H1 (cell line): ENCODE measurements around the gene IL3. TPM values are rescaled to one million over a fixed set of nuclear protein-coding genes. Genes with fewer than 3 reads are reported as not detected.

Source experiments
- CTCF ChIA-PET: fragments of 300-600 bp; sonication (Branson Sonifier 250); formaldehyde crosslinking; loops from one replicate; lab custom pipeline; 2021; ENCODE audit not compliant: partially characterized antibody; lab: Charles Lee
- POLR2A ChIA-PET: fragments of 300-600 bp; sonication (Branson Sonifier 250); formaldehyde crosslinking; loops from one replicate; lab custom pipeline; 2021; ENCODE audit warnings: inconsistent platforms; ENCODE audit not compliant: partially characterized antibody; lab: Charles Lee
- DNase-seq, 2 experiments: peaks; one replicate each; pipeline versions ENCODE4 v3.0.0 to v3.0.0-alpha.2; 2010 to 2022; ENCODE audit warnings: low spot score in 2 of 2, low read depth in 1 of 2, mixed read lengths in 1 of 2
- FAIRE-seq: peaks from 2 replicates; lab custom pipeline; 2011; peaks lifted over from hg19 to GRCh38; lab: Jason Lieb, UNC
- H2AFZ ChIP-seq: 2 replicates; pipeline ENCODE4 v1.8.1; 2012; ENCODE audit warnings: low read length, inconsistent platforms
- H2AK5ac ChIP-seq: 2 replicates; pipeline ENCODE4 v1.6.1; 2013; ENCODE audit warnings: low read depth, low read length
- H2BK120ac ChIP-seq: replicated peaks from 2 replicates; pipeline ENCODE3; 2013; ENCODE audit warnings: low read depth, low read length, inconsistent platforms
- H2BK12ac ChIP-seq: 2 replicates; pipeline ENCODE4 v1.6.1; 2013; ENCODE audit warnings: low read depth, low read length
- H2BK15ac ChIP-seq: 2 replicates; pipeline ENCODE4 v1.6.1; 2013; ENCODE audit warnings: low read length
- H2BK20ac ChIP-seq: 2 replicates; pipeline ENCODE4 v1.6.1; 2013; ENCODE audit warnings: low read length
- H2BK5ac ChIP-seq: 2 replicates; pipeline ENCODE4 v1.6.1; 2013; ENCODE audit warnings: low read depth, low read length
- H3K14ac ChIP-seq: 2 replicates; pipeline ENCODE4 v1.6.1; 2013; ENCODE audit warnings: inconsistent platforms; ENCODE audit not compliant: insufficient read length
- H3K18ac ChIP-seq: 2 replicates; pipeline ENCODE4 v1.6.1; 2013; ENCODE audit warnings: low read length; ENCODE audit errors: extremely low read depth
- H3K23ac ChIP-seq: 2 replicates; pipeline ENCODE4 v1.6.1; 2013; ENCODE audit warnings: inconsistent platforms; ENCODE audit not compliant: insufficient read length
- H3K23me2 ChIP-seq: 2 replicates; pipeline ENCODE4 v1.6.1; 2013; ENCODE audit warnings: low read depth, low read length
- H3K27ac ChIP-seq: 2 replicates; pipeline ENCODE4 v1.6.1; 2011; ENCODE audit warnings: low read depth, low read length, inconsistent platforms
- H3K27me3 ChIP-seq, 4 experiments: replicated peaks in 1 of 4; 1 replicate in 1 of 4; 2 replicates in 3 of 4; pipeline versions ENCODE4 v1.6.1 to v1.8.1; 2011 to 2013; ENCODE audit warnings: low read length in 3 of 4, mild to moderate bottlenecking in 3 of 4, inconsistent platforms in 2 of 4, mixed read lengths in 2 of 4, moderate library complexity in 1 of 4; ENCODE audit not compliant: control insufficient read depth in 3 of 4, insufficient read depth in 3 of 4; ENCODE audit errors: extremely low read depth in 1 of 4
- H3K36me3 ChIP-seq, 4 experiments: 2 replicates each; pipeline versions ENCODE4 v1.6.1 to v1.8.1; 2011 to 2013; ENCODE audit warnings: mild to moderate bottlenecking in 4 of 4, low read length in 3 of 4, moderate library complexity in 2 of 4, control low read depth in 1 of 4, inconsistent platforms in 1 of 4; ENCODE audit not compliant: insufficient read depth in 4 of 4, control insufficient read depth in 2 of 4
- H3K4ac ChIP-seq: replicated peaks from 2 replicates; pipeline ENCODE3; 2013; ENCODE audit warnings: low read length, low read depth, mixed read lengths, inconsistent platforms; ENCODE audit not compliant: insufficient read length
- H3K4me1 ChIP-seq, 4 experiments: replicated peaks in 1 of 4; 1 replicate in 1 of 4; 2 replicates in 3 of 4; pipeline versions ENCODE4 v1.6.1 to v1.8.1; 2011 to 2013; ENCODE audit warnings: low read length in 3 of 4, inconsistent platforms in 2 of 4, mixed read lengths in 1 of 4; ENCODE audit not compliant: insufficient read depth in 4 of 4, control insufficient read depth in 3 of 4
- H3K4me2 ChIP-seq, 2 experiments: 2 replicates each; pipeline versions ENCODE4 v1.6.1 to v1.8.1; 2011 to 2013; ENCODE audit warnings: low read depth in 2 of 2, low read length in 2 of 2, control low read depth in 1 of 2, inconsistent platforms in 1 of 2, mild to moderate bottlenecking in 1 of 2; ENCODE audit not compliant: insufficient read depth in 1 of 2
- H3K4me3 ChIP-seq, 4 experiments: fragments of 200-600, 300-600 bp in 1 of 4; sonication (generic), shearing (Covaris generic), sonication (Bioruptor Twin) in 1 of 4; 2 replicates each; pipeline versions ENCODE4 v1.5.1 to v1.8.1; 2011 to 2016; ENCODE audit warnings: low read length in 4 of 4, low read depth in 3 of 4, control low read depth in 2 of 4, inconsistent platforms in 2 of 4, mild to moderate bottlenecking in 2 of 4, mixed read lengths in 1 of 4, moderate library complexity in 1 of 4; ENCODE audit not compliant: insufficient read depth in 2 of 4; ENCODE audit errors: extremely low read depth in 1 of 4
- H3K56ac ChIP-seq: replicated peaks from 2 replicates; pipeline ENCODE3; 2013; ENCODE audit warnings: low read depth, mild to moderate bottlenecking, mixed read lengths, low read length, inconsistent platforms; ENCODE audit not compliant: insufficient read length
- H3K79me1 ChIP-seq: 2 replicates; pipeline ENCODE4 v1.6.1; 2013; ENCODE audit warnings: low read depth, low read length, control low read depth
- H3K79me2 ChIP-seq, 2 experiments: 2 replicates each; pipeline versions ENCODE4 v1.6.1 to v1.8.1; 2012 to 2013; ENCODE audit warnings: low read length in 2 of 2, mild to moderate bottlenecking in 2 of 2, inconsistent platforms in 1 of 2; ENCODE audit not compliant: insufficient read depth in 2 of 2, control insufficient read depth in 1 of 2
- H3K9ac ChIP-seq, 4 experiments: replicated peaks in 1 of 4; 1 replicate in 1 of 4; 2 replicates in 3 of 4; pipeline versions ENCODE4 v1.6.1 to v1.8.1; 2011 to 2013; ENCODE audit warnings: low read depth in 3 of 4, low read length in 3 of 4, control low read depth in 2 of 4, mild to moderate bottlenecking in 2 of 4, moderate library complexity in 2 of 4, inconsistent platforms in 1 of 4; ENCODE audit errors: extremely low read depth in 1 of 4
- H3K9me3 ChIP-seq, 2 experiments: 2 replicates each; pipeline versions ENCODE4 v1.6.1 to v1.8.1; 2012 to 2013; ENCODE audit warnings: mild to moderate bottlenecking in 2 of 2, moderate library complexity in 2 of 2, control low read depth in 1 of 2, inconsistent platforms in 1 of 2, low read depth in 1 of 2, low read length in 1 of 2, mixed read lengths in 1 of 2; ENCODE audit not compliant: insufficient read depth in 2 of 2
- H4K20me1 ChIP-seq, 2 experiments: replicated peaks in 1 of 2; 2 replicates each; pipeline versions ENCODE3 to v1.8.1; 2011 to 2013; ENCODE audit warnings: inconsistent platforms in 2 of 2, low read length in 2 of 2, mild to moderate bottlenecking in 1 of 2; ENCODE audit not compliant: insufficient read depth in 2 of 2, control insufficient read depth in 1 of 2
- H4K5ac ChIP-seq: 2 replicates; pipeline ENCODE4 v1.6.1; 2013; ENCODE audit warnings: low read length, low read depth, mixed read lengths, inconsistent platforms; ENCODE audit not compliant: insufficient read length
- H4K8ac ChIP-seq: 2 replicates; pipeline ENCODE4 v1.8.0; 2013; ENCODE audit warnings: mild to moderate bottlenecking, moderate library complexity, low read length, inconsistent platforms; ENCODE audit not compliant: insufficient read depth; ENCODE audit errors: extremely low read depth
- H4K91ac ChIP-seq: replicated peaks from 2 replicates; pipeline ENCODE3; 2013; ENCODE audit warnings: low read length, mixed read lengths, inconsistent platforms; ENCODE audit not compliant: insufficient read length
- ATF2 ChIP-seq: IDR thresholded peaks from 2 replicates; pipeline ENCODE4 v1.6.1; 2012; ENCODE audit warnings: low read length, inconsistent platforms
- HDAC6 ChIP-seq: IDR thresholded peaks from one replicate; pipeline ENCODE4 v1.7.1; 2012; ENCODE audit warnings: low read depth, mild to moderate bottlenecking, inconsistent platforms, low read length, moderate library complexity
- NRF1 ChIP-seq: IDR thresholded peaks from 2 replicates; pipeline ENCODE4 v1.6.1; 2011; ENCODE audit warnings: mild to moderate bottlenecking, low read depth, low read length, improper control_type of control experiment
- POU5F1 ChIP-seq: IDR thresholded peaks from 2 replicates; pipeline ENCODE4 v1.6.1; 2011; ENCODE audit warnings: low read depth, mild to moderate bottlenecking, low read length, moderate library complexity
- RBBP5 ChIP-seq: IDR thresholded peaks from 2 replicates; pipeline ENCODE4 v1.7.1; 2012; ENCODE audit warnings: low read depth, mild to moderate bottlenecking, inconsistent platforms, low read length, moderate library complexity, borderline replicate concordance
- RXRA ChIP-seq: IDR thresholded peaks from 2 replicates; pipeline ENCODE4 v1.6.1; 2011; ENCODE audit warnings: low read depth, mild to moderate bottlenecking, low read length, moderate library complexity; ENCODE audit not compliant: insufficient read depth
- SIRT6 ChIP-seq: IDR thresholded peaks from one replicate; pipeline ENCODE4 v1.7.1; 2012; ENCODE audit warnings: low read length, inconsistent platforms
- SP2 ChIP-seq: IDR thresholded peaks from 2 replicates; pipeline ENCODE4 v1.6.1; 2012; ENCODE audit warnings: mild to moderate bottlenecking, low read length, inconsistent platforms
- TCF12 ChIP-seq: IDR thresholded peaks from 2 replicates; pipeline ENCODE4 v1.6.1; 2011; ENCODE audit warnings: low read depth, mild to moderate bottlenecking, low read length
- WGBS, 2 experiments: shearing (Covaris generic) in 1 of 2; methylation state at CpG; one replicate each; pipeline versions ENCODE4 v1.1.6 to v1.1.7; 2013 to 2015; ENCODE audit warnings: low lambda C conversion rate in 2 of 2, mixed read lengths in 2 of 2, inconsistent platforms in 1 of 2, low coverage in 1 of 2, missing lambda C conversion rate in 1 of 2; ENCODE audit not compliant: insufficient replicate concordance in 2 of 2, insufficient coverage in 1 of 2, insufficient read length in 1 of 2; ENCODE audit errors: extremely low coverage in 1 of 2, missing lambda C conversion rate in 1 of 2; 5-methylcytosine and 5-hydroxymethylcytosine counted together
- polyA plus RNA-seq, 7 experiments: library from polyadenylated mRNA; depleted of rRNA in 3 of 7; stranded (reverse) in 5 of 7; unstranded in 2 of 7; fragments of >200 nt in 5 of 7; fragments of 200-250 nt in 2 of 7; gene quantifications; 1 replicate in 5 of 7; 2 replicates in 1 of 7; 4 replicates in 1 of 7; pipeline versions ENCODE4 v1.2.1 to v1.2.3, GENCODE V29; 2011 to 2013; ENCODE audit warnings: missing spikeins in 2 of 7, mixed read lengths in 2 of 7
- total RNA-seq: library from RNA; stranded (reverse); fragmentation: NEBNext Ultra II Directional; extraction: Animal tissue kit (Norgen Biotek cat#: 25700); gene quantifications from 2 replicates; pipeline ENCODE4 v1.2.1, GENCODE V29; 2021

Gene IL3
- total and polyA plus RNA-seq, 2 of the 8 experiments (the other 6 are each of a cell fraction or from before 2014, with no cell fraction given) = not detected

GRCh38 chr5:132076202-132076830 lies 15.9 kb downstream of the IL3 start:
- Histone ChIP-seq H2BK15ac (no peak overlapping the region), H2AK5ac (no peak overlapping the region)
- CTCF ChIA-PET = interaction anchor here (0.7 kb wide), 1 partner anchor 21 kb away, joined by 3 read pairs; no protein-coding TSS in a partner anchor
- no peak for TF ChIP-seq POU5F1
- TF ChIP-seq TCF12 = no peak
- TF ChIP-seq SIRT6 = no peak
- no peak for TF ChIP-seq RBBP5
- TF ChIP-seq SP2 = no peak
- no peak for TF ChIP-seq ATF2
- no peak for TF ChIP-seq HDAC6
- TF ChIP-seq RXRA = no peak
- TF ChIP-seq NRF1 = no peak

More at GRCh38 chr5:132076202-132076830, 15.9 kb downstream of the IL3 start:
- Histone ChIP-seq H2AFZ (no peak overlapping the region), H3K18ac (no peak overlapping the region), H2BK20ac (no peak overlapping the region), H3K23ac (no peak overlapping the region), H2BK12ac (no peak overlapping the region), H3K36me3 (no peaks in the 10 kb centered on the region), H3K9me3 (no peaks in the 10 kb centered on the region), H3K23me2 (no peaks in the 10 kb centered on the region), H4K91ac (no peak overlapping the region), H2BK120ac (no peak overlapping the region), H4K8ac (no peak overlapping the region), H3K4me1 (peaks cover 0 to 2% (median 0%) of the 10 kb centered on the region in 4 experiments; a peak in 1 of 7 replicates), H3K79me2 (no peaks in the 10 kb centered on the region), H3K9ac (no peak overlapping the region), H3K4ac (no peak overlapping the region), H3K27me3 (no peaks in the 10 kb centered on the region), H3K79me1 (no peaks in the 10 kb centered on the region), H3K4me2 (no peak overlapping the region), H2BK5ac (no peak overlapping the region), H4K5ac (no peak overlapping the region), H3K27ac (no peak overlapping the region), H3K14ac (no peak overlapping the region), H3K4me3 (no peak overlapping the region), H3K56ac (no peak overlapping the region), H4K20me1 (no peaks in the 10 kb centered on the region)
- DNase-seq = no peak
- WGBS, 2 experiments = 96% methylated on average over 5 of the region's 11 CpGs; no CpG with 5 or more reads in 1 of the 2 experiments
- no peak for FAIRE-seq
- POLR2A ChIA-PET = no interaction called here
